Neutrophil (primary cell): ENCODE measurements around the gene ENOX1.

Experiments used
- H3K27ac ChIP-seq: fragments of 200-600 bp; sonication (generic); 2 replicates; pipeline ENCODE4 v1.5.1; 2016; ENCODE audit warnings: mild to moderate bottlenecking, moderate library complexity
- H3K27me3 ChIP-seq: fragments of 200-600 bp; sonication (generic); 2 replicates; pipeline ENCODE4 v1.6.0; 2016; ENCODE audit warnings: mild to moderate bottlenecking
- H3K36me3 ChIP-seq: fragments of 200-600 bp; sonication (generic); 2 replicates; pipeline ENCODE4 v1.5.1; 2017
- H3K4me1 ChIP-seq, 2 experiments: fragments of 200-600 bp in 1 of 2; sonication (generic) in 1 of 2; 1 replicate in 1 of 2; 2 replicates in 1 of 2; pipeline versions ENCODE4 v1.5.1 to v1.6.1; 2013 to 2016; ENCODE audit warnings: low read depth in 1 of 2, low read length in 1 of 2, mild to moderate bottlenecking in 1 of 2, moderate library complexity in 1 of 2; ENCODE audit not compliant: control insufficient read depth in 1 of 2, insufficient read depth in 1 of 2
- H3K4me3 ChIP-seq, 2 experiments: fragments of 200-600 bp in 1 of 2; sonication (generic) in 1 of 2; 1 replicate in 1 of 2; 2 replicates in 1 of 2; pipeline ENCODE4 v1.5.1; 2013 to 2016; ENCODE audit warnings: low read depth in 1 of 2, low read length in 1 of 2, mild to moderate bottlenecking in 1 of 2, moderate library complexity in 1 of 2
- H3K9me3 ChIP-seq: fragments of 200-600 bp; sonication (generic); 2 replicates; pipeline ENCODE4 v1.5.1; 2016
- TF ChIP-seq, protein P1 (sequence below): fragments of 200-600 bp; sonication (generic); IDR thresholded peaks from 2 replicates; pipeline ENCODE4 v1.5.1; 2016; ENCODE audit warnings: antibody characterized with exemption

ENOX1 gene

DNA sequence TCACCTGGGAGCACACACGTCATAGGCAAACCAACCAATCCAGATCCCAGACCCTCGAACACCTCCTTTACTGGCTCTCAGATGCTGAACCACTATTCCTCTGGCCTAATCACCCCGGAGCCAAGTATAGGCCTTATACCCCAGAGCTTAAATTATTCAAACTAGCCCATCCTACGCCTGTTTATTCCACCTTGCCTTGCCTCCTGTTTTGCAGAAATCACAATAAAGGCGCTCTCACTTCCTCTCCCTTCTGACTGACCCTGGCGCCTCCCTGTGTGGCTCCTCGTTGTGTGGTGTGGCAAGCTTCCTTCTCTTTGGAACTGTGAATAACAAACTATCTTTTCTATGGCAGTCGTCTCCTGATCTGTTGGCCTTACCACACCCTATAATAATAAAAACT is 354.9 kb downstream of the ENOX1 start:
- H3K4me1 ChIP-seq = no peaks in the 10 kb centered on the region
- no peaks in the 10 kb centered on the region for H3K9me3 ChIP-seq
- no peak overlapping the region for H3K27ac ChIP-seq
- no peaks in the 10 kb centered on the region for H3K36me3 ChIP-seq
- TF ChIP-seq, protein P1, sequence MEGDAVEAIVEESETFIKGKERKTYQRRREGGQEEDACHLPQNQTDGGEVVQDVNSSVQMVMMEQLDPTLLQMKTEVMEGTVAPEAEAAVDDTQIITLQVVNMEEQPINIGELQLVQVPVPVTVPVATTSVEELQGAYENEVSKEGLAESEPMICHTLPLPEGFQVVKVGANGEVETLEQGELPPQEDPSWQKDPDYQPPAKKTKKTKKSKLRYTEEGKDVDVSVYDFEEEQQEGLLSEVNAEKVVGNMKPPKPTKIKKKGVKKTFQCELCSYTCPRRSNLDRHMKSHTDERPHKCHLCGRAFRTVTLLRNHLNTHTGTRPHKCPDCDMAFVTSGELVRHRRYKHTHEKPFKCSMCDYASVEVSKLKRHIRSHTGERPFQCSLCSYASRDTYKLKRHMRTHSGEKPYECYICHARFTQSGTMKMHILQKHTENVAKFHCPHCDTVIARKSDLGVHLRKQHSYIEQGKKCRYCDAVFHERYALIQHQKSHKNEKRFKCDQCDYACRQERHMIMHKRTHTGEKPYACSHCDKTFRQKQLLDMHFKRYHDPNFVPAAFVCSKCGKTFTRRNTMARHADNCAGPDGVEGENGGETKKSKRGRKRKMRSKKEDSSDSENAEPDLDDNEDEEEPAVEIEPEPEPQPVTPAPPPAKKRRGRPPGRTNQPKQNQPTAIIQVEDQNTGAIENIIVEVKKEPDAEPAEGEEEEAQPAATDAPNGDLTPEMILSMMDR = no peak
- no peak overlapping the region for H3K4me3 ChIP-seq
- no peaks in the 10 kb centered on the region for H3K27me3 ChIP-seq

DNA sequence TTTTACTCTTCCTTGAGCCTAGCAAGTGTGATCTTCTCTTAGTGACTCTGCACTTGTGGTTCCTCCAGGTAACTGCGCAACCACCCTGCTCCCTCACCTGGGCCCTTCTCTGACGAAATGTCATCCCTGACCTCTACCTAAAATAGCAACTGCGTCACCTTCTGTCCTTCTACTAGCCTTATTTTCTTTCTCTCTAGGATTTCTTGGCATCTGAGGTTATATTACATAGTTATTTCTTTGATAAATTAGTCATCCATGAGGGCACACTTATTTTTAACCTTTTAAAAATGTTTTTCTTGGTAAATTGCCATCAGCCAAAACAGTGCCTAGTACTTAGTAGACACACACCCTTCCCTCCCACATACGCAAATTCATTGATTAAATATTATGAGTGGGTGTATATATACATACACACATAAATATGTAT is 355.5 kb downstream of the ENOX1 start:
- Histone ChIP-seq H3K4me3 (no peak overlapping the region), H3K4me1 (no peaks in the 10 kb centered on the region), H3K27ac (no peak overlapping the region), H3K27me3 (no peaks in the 10 kb centered on the region), H3K9me3 (no peaks in the 10 kb centered on the region), H3K36me3 (no peaks in the 10 kb centered on the region)
- TF ChIP-seq, protein P1 = no peak

DNA sequence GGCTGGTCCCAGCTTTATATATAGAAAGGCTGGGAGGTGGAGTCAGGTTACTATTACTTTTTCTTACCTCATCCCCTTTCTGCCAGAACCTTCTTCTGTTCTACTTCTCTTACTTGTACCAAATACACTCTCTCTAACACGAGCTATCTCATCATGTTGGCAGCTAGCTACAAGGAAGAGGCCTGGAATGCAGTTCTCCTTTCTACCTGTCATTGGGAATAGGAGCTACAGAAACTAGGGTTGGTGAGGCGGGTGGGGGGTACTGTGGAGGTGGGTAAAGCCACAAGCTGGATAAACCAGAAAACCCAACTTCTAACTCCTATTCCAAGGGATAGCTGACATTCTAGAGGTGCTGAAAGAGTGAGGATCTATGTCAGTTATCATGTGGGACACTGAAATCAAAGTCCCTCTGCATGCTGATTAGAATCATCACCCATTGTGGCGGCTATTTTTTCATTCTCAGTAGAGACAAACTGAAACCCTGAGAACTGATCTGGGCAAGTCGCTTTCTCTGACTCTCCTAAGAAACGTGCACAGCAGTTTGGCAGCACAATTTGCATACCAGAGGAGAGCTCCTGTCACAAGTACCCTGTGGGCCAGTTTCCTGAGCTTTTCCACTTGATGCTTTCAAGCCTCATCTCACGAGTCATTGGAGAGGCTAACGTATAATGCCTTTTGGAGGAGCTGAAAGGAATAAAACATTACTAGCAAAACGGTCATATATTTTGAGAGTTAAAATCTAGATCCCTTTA is 358.1 kb downstream of the ENOX1 start:
- TF ChIP-seq, protein P1 = no peak
- Histone ChIP-seq H3K27me3 (no peaks in the 10 kb centered on the region), H3K27ac (no peak overlapping the region), H3K36me3 (no peaks in the 10 kb centered on the region), H3K9me3 (no peaks in the 10 kb centered on the region), H3K4me1 (no peaks in the 10 kb centered on the region), H3K4me3 (no peak overlapping the region)

DNA sequence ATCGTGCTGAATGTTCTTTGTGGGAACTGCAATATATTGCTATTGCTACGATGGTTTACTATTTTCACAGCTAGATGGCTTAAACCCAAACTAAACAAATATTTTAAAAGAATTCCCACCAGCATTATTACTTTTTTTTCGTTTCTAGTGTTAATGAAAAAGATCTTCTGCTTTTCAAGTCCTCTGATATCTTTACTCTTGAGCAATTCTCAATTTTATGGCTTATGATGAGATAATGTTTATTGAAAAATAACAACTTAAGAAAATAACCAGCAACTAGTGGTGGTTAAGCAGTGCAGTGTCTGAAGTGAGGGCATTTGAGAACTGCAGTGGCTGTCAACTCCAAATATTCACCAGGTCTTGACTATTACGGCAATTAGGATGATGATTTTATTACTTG is 360.4 kb downstream of the ENOX1 start:
- H3K4me3 ChIP-seq = no peak overlapping the region
- TF ChIP-seq, protein P1 = no peak

DNA sequence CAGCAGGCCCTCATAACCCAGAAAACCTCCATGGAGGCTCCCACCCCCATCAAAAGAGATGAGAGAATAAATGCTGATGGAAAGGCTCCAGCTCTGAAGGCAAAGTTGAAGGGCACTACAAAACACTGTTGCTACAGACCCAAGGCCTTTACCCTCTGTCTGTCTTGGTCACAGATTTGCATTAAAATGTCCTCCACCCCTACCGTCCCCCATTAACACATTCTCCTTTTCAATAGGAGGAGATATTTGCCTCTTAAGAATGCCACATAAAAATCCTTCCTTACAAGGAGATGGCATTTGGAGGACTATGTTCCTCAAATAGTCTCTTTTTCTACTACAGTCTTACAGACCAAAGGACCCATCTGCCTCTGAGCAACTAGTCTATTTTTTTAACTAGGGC is 361.5 kb downstream of the ENOX1 start:
- TF ChIP-seq, protein P1 = no peak

More for the DNA sequence above, 360.4 kb downstream of the ENOX1 start:
- Histone ChIP-seq H3K4me1 (no peaks in the 10 kb centered on the region), H3K36me3 (no peaks in the 10 kb centered on the region), H3K27ac (no peak overlapping the region), H3K9me3 (no peaks in the 10 kb centered on the region), H3K27me3 (no peaks in the 10 kb centered on the region)

More for the DNA sequence above, 361.5 kb downstream of the ENOX1 start:
- no peaks in the 10 kb centered on the region for H3K9me3 ChIP-seq
- no peak overlapping the region for H3K27ac ChIP-seq
- no peaks in the 10 kb centered on the region for H3K4me1 ChIP-seq
- H3K4me3 ChIP-seq = no peak overlapping the region
- H3K36me3 ChIP-seq = no peaks in the 10 kb centered on the region
- no peaks in the 10 kb centered on the region for H3K27me3 ChIP-seq
